ENCODE results near the gene SCT.

The SCT gene

GRCh38 chr11:625636-626268 is 1.2 kb downstream of the SCT start:
- no peak for DNase-seq (ENCODE audit: low read depth in 1 of 2, low spot score in 1 of 2)
- Histone ChIP-seq H3K4me3 (replicated peaks; ENCODE audit: insufficient read depth, low read length) (no peak overlapping the region), H3K27me3 (ENCODE audit: insufficient read depth, poor library complexity, severe bottlenecking) (no peaks in the 10 kb centered on the region), H3K27ac (replicated peaks) (no peak overlapping the region)
- no peak for TF ChIP-seq POLR2AphosphoS5 (IDR thresholded peaks at IDR 0.05; ENCODE audit: low read depth)
- TF ChIP-seq REST (IDR thresholded peaks at IDR 0.05; ENCODE audit: insufficient replicate concordance, low read depth), result no peak
- no peak for TF ChIP-seq SPI1 (IDR thresholded peaks at IDR 0.05; ENCODE audit: borderline replicate concordance, low read depth)
- TF ChIP-seq, protein P1, sequence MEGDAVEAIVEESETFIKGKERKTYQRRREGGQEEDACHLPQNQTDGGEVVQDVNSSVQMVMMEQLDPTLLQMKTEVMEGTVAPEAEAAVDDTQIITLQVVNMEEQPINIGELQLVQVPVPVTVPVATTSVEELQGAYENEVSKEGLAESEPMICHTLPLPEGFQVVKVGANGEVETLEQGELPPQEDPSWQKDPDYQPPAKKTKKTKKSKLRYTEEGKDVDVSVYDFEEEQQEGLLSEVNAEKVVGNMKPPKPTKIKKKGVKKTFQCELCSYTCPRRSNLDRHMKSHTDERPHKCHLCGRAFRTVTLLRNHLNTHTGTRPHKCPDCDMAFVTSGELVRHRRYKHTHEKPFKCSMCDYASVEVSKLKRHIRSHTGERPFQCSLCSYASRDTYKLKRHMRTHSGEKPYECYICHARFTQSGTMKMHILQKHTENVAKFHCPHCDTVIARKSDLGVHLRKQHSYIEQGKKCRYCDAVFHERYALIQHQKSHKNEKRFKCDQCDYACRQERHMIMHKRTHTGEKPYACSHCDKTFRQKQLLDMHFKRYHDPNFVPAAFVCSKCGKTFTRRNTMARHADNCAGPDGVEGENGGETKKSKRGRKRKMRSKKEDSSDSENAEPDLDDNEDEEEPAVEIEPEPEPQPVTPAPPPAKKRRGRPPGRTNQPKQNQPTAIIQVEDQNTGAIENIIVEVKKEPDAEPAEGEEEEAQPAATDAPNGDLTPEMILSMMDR (IDR thresholded peaks at IDR 0.05; ENCODE audit: insufficient read depth, low read length), result no peak
- no peak for TF ChIP-seq GABPA (IDR thresholded peaks at IDR 0.05; ENCODE audit: low read depth)

DNA sequence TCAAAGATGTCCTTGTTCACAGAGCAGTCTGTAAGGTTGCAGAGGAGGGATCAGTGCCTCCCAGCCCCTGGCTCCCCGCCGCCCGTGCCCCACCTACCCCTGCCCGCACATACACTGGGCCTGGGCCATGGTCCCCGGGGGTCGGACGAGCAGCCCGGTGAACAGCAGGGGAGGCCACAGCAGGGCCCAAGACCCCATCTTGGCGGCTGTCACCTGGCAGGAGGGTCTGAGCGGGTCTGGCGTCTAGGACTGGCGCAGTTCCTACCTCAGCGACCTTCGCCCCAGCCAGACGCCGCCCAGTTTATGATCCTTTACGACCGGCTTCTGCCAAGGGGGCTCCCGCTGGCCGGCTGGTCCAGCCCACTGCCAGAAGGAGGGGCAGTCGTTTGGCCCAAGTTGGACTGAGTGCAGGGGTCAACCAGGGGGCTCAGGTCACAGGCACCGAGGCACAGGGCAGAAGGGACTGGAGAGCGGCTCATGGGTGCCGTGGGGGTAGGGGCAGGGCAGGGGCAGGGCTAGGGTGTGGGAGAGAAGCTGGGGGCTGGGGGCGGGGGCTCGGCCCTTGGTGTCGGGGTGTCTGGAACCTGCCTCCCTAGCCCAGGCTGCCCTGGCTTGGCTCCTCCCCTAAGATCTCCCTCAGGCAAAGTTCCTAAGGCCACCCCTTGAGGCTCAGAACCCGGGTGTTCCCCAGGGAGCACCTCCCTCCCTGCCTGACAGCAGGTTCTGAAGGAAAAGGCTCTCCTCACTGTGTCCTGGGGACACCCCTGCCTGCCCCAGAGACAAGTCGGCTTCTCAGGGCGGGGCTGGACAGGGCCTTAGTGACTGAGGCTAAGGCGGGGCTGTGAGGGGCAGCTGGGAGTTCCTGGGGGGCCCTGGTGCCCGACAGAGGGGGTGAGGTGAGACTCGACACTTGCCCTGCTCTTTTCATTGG is 2.0 kb downstream of the SCT start, which contains the start of gene CDHR5:
Gene CDHR5 (minus strand): TSS at position 251 of the 931 bp plus-strand sequence. CDS start 53 bp downstream, at position 198.
- TF ChIP-seq GABPA (IDR thresholded peaks at IDR 0.05; ENCODE audit: low read depth) (no peak), REST (IDR thresholded peaks at IDR 0.05; ENCODE audit: insufficient replicate concordance, low read depth) (no peak), POLR2AphosphoS5 (IDR thresholded peaks at IDR 0.05; ENCODE audit: low read depth) (no peak), SPI1 (IDR thresholded peaks at IDR 0.05; ENCODE audit: borderline replicate concordance, low read depth) (no peak)
- TF ChIP-seq, protein P1 (IDR thresholded peaks at IDR 0.05; ENCODE audit: insufficient read depth, low read length), result no peak

DNA sequence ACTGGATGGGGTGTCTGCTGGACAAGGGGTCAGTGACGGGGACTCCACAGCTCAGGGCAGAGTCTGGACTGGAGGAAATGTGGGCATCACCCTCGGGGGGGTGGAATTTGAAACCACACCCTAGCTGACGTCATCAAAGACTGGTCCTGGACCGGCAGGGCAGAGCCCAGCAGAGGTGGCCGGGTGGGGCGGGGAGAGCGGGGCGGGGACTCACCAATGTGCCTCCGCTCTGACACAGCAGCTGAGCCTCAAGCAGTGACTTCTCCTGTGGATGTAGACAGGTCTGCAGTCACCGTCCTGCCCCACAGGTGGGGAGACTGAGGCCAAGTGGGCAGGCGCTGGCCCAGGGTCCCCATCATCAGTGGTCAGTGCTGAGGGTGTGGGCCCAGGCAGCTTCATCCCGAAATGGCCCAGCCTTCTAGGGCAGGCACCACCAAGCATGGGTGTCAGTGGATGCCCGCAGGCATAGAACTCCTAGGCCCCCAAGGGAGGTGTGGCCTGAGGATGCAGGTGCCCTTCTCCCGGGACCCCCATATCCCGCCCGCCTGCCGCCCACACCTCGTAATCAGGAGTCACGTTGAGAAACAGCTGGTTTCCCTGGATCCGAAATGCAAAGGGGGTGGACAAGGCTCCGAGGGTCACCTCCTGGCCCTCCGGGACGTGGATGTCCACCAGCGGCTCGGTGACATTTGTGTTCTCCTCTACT is 2.8 kb downstream of the SCT start:
- no peak for DNase-seq (ENCODE audit: low read depth in 1 of 2, low spot score in 1 of 2)
- Histone ChIP-seq H3K27me3 (ENCODE audit: insufficient read depth, poor library complexity, severe bottlenecking) (no peaks in the 10 kb centered on the region), H3K27ac (replicated peaks) (no peak overlapping the region), H3K4me3 (replicated peaks; ENCODE audit: insufficient read depth, low read length) (no peak overlapping the region)
- TF ChIP-seq, protein P1 (IDR thresholded peaks at IDR 0.05; ENCODE audit: insufficient read depth, low read length), result no peak
- TF ChIP-seq POLR2AphosphoS5 (IDR thresholded peaks at IDR 0.05; ENCODE audit: low read depth) (no peak), REST (IDR thresholded peaks at IDR 0.05; ENCODE audit: insufficient replicate concordance, low read depth) (no peak), SPI1 (IDR thresholded peaks at IDR 0.05; ENCODE audit: borderline replicate concordance, low read depth) (no peak), GABPA (IDR thresholded peaks at IDR 0.05; ENCODE audit: low read depth) (no peak)

More for the DNA sequence above, 2.0 kb downstream of the SCT start, which contains the start of gene CDHR5:
- DNase-seq (ENCODE audit: low read depth in 1 of 2, low spot score in 1 of 2), result no peak
- Histone ChIP-seq H3K27ac (replicated peaks) (no peak within 1 kb of the TSS), H3K27me3 (ENCODE audit: insufficient read depth, poor library complexity, severe bottlenecking) (no peaks in the 10 kb centered on the region), H3K4me3 (replicated peaks; ENCODE audit: insufficient read depth, low read length) (no peak within 1 kb of the TSS)
